GM23248 (cell line): Measurements from ENCODE around the gene DHDH. TPM values are rescaled to one million over a fixed set of nuclear protein-coding genes. Genes with fewer than 3 reads are reported as not detected.
A peak's percentile ranks its signal among the peaks of the same experiment; 100 is the strongest.

Source experiments
- DNase-seq: peaks from one replicate; pipeline ENCODE4 v3.0.0-alpha.2; 2015
- H2AFZ ChIP-seq: fragments of 200-600 bp; sonication (generic); 2 replicates; pipeline ENCODE4 v1.6.1; 2016; ENCODE audit warnings: antibody characterized with exemption
- H3F3A ChIP-seq: fragments of 200-600 bp; sonication (generic); 2 replicates; pipeline ENCODE4 v1.6.1; 2016; ENCODE audit warnings: mild to moderate bottlenecking, antibody characterized with exemption, mixed run types; ENCODE audit not compliant: insufficient read depth
- H3K27ac ChIP-seq: fragments of 200-600 bp; sonication (generic); 2 replicates; pipeline ENCODE4 v1.5.1; 2016; ENCODE audit warnings: mild to moderate bottlenecking
- H3K27me3 ChIP-seq: fragments of 200-600 bp; sonication (generic); replicated peaks from 2 replicates; pipeline ENCODE4 v1.6.1; 2016; ENCODE audit warnings: mild to moderate bottlenecking; ENCODE audit not compliant: insufficient read depth
- H3K36me3 ChIP-seq: fragments of 200-600 bp; sonication (generic); 2 replicates; pipeline ENCODE4 v1.6.1; 2016; ENCODE audit warnings: low read depth, mild to moderate bottlenecking
- H3K4me1 ChIP-seq: fragments of 200-600 bp; sonication (generic); 2 replicates; pipeline ENCODE4 v1.6.1; 2016; ENCODE audit warnings: mild to moderate bottlenecking; ENCODE audit not compliant: insufficient read depth
- H3K4me2 ChIP-seq: fragments of 200-600 bp; sonication (generic); one replicate; pipeline ENCODE4 v1.6.1; 2016; ENCODE audit warnings: mild to moderate bottlenecking; ENCODE audit not compliant: unreplicated experiment
- H3K4me3 ChIP-seq: fragments of 200-600 bp; sonication (generic); 2 replicates; pipeline ENCODE4 v1.5.1; 2016; ENCODE audit warnings: mild to moderate bottlenecking
- H3K79me2 ChIP-seq: fragments of 200-600 bp; sonication (generic); 2 replicates; pipeline ENCODE4 v1.6.1; 2016; ENCODE audit warnings: mild to moderate bottlenecking; ENCODE audit not compliant: insufficient read depth
- H3K9ac ChIP-seq: fragments of 200-600 bp; sonication (generic); 2 replicates; pipeline ENCODE4 v1.6.1; 2016; ENCODE audit warnings: mild to moderate bottlenecking
- H3K9me2 ChIP-seq: fragments of 200-600 bp; sonication (generic); 2 replicates; pipeline ENCODE4 v1.6.1; 2016; ENCODE audit warnings: mixed run types, mild to moderate bottlenecking, moderate library complexity; ENCODE audit not compliant: insufficient read depth
- H3K9me3 ChIP-seq: fragments of 200-600 bp; sonication (generic); one replicate; pipeline ENCODE4 v1.6.1; 2017; ENCODE audit warnings: low read depth
- H4K20me1 ChIP-seq: fragments of 200-600 bp; sonication (generic); 2 replicates; pipeline ENCODE4 v1.6.0; 2016; ENCODE audit not compliant: insufficient read depth
- EZH2 ChIP-seq: fragments of 200-600 bp; sonication (generic); IDR thresholded peaks from 2 replicates; pipeline ENCODE4 v1.6.1; 2018; ENCODE audit warnings: antibody characterized with exemption, mild to moderate bottlenecking; ENCODE audit not compliant: insufficient read depth, poor library complexity, severe bottlenecking
- EZH2phosphoT487 ChIP-seq: fragments of 200-600 bp; sonication (generic); IDR thresholded peaks from 2 replicates; pipeline ENCODE4 v1.6.1; 2018; ENCODE audit warnings: antibody characterized with exemption, moderate library complexity, mild to moderate bottlenecking, low read depth; ENCODE audit not compliant: insufficient read depth
- WGBS, 2 experiments: methylation state at CpG; one replicate each; pipeline ENCODE4 v1.1.6; 2015 to 2017; ENCODE audit warnings: low lambda C conversion rate in 2 of 2, low coverage in 1 of 2; ENCODE audit errors: missing lambda C conversion rate in 2 of 2; 5-methylcytosine and 5-hydroxymethylcytosine counted together
- in situ Hi-C: fragments of 300-500 bp; cut with MboI; formaldehyde crosslinking; loops from 2 replicates; pipeline ENCODE4 v1.15.0; 2020
- polyA plus RNA-seq: library from polyadenylated mRNA; unstranded; fragments of >200 nt; fragmentation: Nextera tagmentation; extraction: Ambion mirVana; gene quantifications from 2 replicates; pipeline ENCODE4 v1.2.1, GENCODE V29; 2016
- total RNA-seq: library from RNA; depleted of rRNA; stranded (reverse); fragments of >200 nt; shearing (Covaris generic); gene quantifications from 2 replicates; pipeline ENCODE4 v1.2.3, GENCODE V29; 2014

The DHDH gene
- total and polyA plus RNA-seq, 2 experiments from 2014 or later: not detected

DNA sequence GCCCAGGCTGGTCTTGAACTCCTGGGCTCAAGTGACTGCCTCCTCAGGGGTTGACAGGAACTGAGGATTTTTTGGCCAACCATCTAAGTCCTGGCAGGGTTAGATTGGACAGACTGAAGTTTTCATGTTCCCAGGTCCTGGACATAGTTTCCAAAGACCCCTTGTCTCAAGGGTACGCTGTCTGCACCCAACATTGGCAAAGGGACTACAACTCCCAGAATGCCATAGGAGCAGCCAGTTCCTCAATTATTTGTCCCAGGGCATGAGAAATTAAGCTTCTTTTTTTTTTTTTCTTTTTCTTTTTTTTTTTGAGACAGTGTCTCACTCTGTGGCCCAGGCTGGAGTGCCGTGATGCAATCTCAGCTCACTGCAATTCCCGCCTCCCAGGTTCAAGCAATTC lies 52.7 kb downstream of the DHDH start:
- H3K4me1 ChIP-seq: peaks cover 10% of the 10 kb centered on the region; the same call in 1 of the 2 replicates
- no peak for TF ChIP-seq EZH2
- TF ChIP-seq EZH2phosphoT487: no peak
- H3F3A ChIP-seq: 0 out of 2 replicates have a peak, but pooled peaks cover 13% of the 10 kb centered on the region
- WGBS, 2 experiments: 97 to 99% methylated on average over 3 of the region's 3 CpGs
- no peak overlapping the region for H3K4me2 ChIP-seq
- peaks cover 40% of the 10 kb centered on the region for H3K79me2 ChIP-seq
- no peak overlapping the region for H2AFZ ChIP-seq
- no peak overlapping the region for H3K4me3 ChIP-seq
- H3K9ac ChIP-seq: no peak overlapping the region
- in situ Hi-C loops: no loop called here
- H3K27ac ChIP-seq: no peak overlapping the region
- H3K9me2 ChIP-seq: no peaks in the 10 kb centered on the region
- H3K36me3 ChIP-seq: peaks cover 59% of the 10 kb centered on the region
- H3K9me3 ChIP-seq: no peaks in the 10 kb centered on the region
- DNase-seq: no peak
- 0 out of 2 replicates have a peak, but pooled peaks cover 4% of the 10 kb centered on the region for H4K20me1 ChIP-seq
- H3K27me3 ChIP-seq: no peaks in the 10 kb centered on the region

GRCh38 chr19:48987323-48987722 lies 53.8 kb downstream of the DHDH start:
- TF ChIP-seq EZH2phosphoT487: no peak
- no peak for TF ChIP-seq EZH2
- Histone ChIP-seq H3K9ac (no peak overlapping the region), H3K4me3 (no peak overlapping the region), H3K36me3 (peaks cover 49% of the 10 kb centered on the region), H3K79me2 (peaks cover 51% of the 10 kb centered on the region), H4K20me1 (0 out of 2 replicates have a peak, but pooled peaks cover 4% of the 10 kb centered on the region), H3F3A (0 out of 2 replicates have a peak, but pooled peaks cover 13% of the 10 kb centered on the region), H3K27ac (no peak overlapping the region), H3K9me3 (no peaks in the 10 kb centered on the region), H2AFZ (no peak overlapping the region), H3K27me3 (no peaks in the 10 kb centered on the region), H3K9me2 (no peaks in the 10 kb centered on the region), H3K4me2 (no peak overlapping the region), H3K4me1 (peaks cover 10% of the 10 kb centered on the region; the same call in 1 of the 2 replicates)
- in situ Hi-C loops: no loop called here
- WGBS, 2 experiments: 91% methylated on average over 7 of the region's 7 CpGs
- no peak for DNase-seq

- no peak for TF ChIP-seq EZH2
- TF ChIP-seq EZH2phosphoT487: no peak
- Histone ChIP-seq H3K9ac (no peak overlapping the region), H3K4me2 (no peak overlapping the region), H3K27me3 (no peaks in the 10 kb centered on the region), H3K27ac (no peak overlapping the region), H3K79me2 (peaks cover 58% of the 10 kb centered on the region), H3K4me3 (no peak overlapping the region), H3K4me1 (peaks cover 10% of the 10 kb centered on the region; the same call in 1 of the 2 replicates), H3K9me3 (no peaks in the 10 kb centered on the region), H3K36me3 (peaks cover 40% of the 10 kb centered on the region), H3K9me2 (no peaks in the 10 kb centered on the region), H4K20me1 (0 out of 2 replicates have a peak, but pooled peaks cover 4% of the 10 kb centered on the region), H3F3A (0 out of 2 replicates have a peak, but pooled peaks cover 6% of the 10 kb centered on the region), H2AFZ (no peak overlapping the region)
- in situ Hi-C loops: no loop called here
- WGBS, 2 experiments: 97% methylated on average over 7 of the region's 7 CpGs
- DNase-seq: no peak
Measured at GRCh38 chr19:48988286-48988685, 54.8 kb downstream of the DHDH start.

DNA sequence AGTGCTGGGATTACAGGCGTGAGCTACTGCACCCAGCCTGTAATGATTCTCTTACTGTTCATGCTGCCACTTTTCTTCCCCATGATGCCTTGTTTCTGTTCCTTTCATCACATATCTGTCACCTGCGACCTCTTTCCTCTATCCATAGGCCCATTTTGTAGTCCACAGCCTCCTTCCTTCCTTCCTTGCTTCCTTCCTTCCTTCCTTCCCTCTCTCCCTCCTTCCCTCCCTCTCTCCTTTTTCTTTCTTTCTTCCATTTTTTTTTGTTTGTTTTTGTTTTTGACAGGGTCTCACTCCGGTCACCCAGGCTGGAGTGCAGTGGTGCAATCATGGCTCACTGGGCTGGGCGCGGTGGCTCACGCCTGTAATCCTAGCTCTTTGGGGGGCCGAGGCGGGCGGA lies 55.4 kb downstream of the DHDH start:
- no peak for DNase-seq
- 89 to 91% methylated on average over 9 of the region's 9 CpGs for WGBS, 2 experiments
- no peak overlapping the region for H3K4me3 ChIP-seq
- H3K27me3 ChIP-seq: no peaks in the 10 kb centered on the region
- 0 out of 2 replicates have a peak, but pooled peaks cover 5% of the 10 kb centered on the region for H3F3A ChIP-seq
- peaks cover 10% of the 10 kb centered on the region; the same call in 1 of the 2 replicates for H3K4me1 ChIP-seq
- no peaks in the 10 kb centered on the region for H3K9me2 ChIP-seq
- 0 out of 2 replicates have a peak, but pooled peaks cover 4% of the 10 kb centered on the region for H4K20me1 ChIP-seq
- H3K27ac ChIP-seq: no peak overlapping the region
- peaks cover 34% of the 10 kb centered on the region for H3K36me3 ChIP-seq
- no peak overlapping the region for H3K4me2 ChIP-seq
- H3K9me3 ChIP-seq: no peaks in the 10 kb centered on the region
- H3K79me2 ChIP-seq: peaks cover 60% of the 10 kb centered on the region
- H3K9ac ChIP-seq: no peak overlapping the region
- TF ChIP-seq EZH2 (no peak), EZH2phosphoT487 (no peak)
- in situ Hi-C loops: no loop called here
- H2AFZ ChIP-seq: no peak overlapping the region

DNA sequence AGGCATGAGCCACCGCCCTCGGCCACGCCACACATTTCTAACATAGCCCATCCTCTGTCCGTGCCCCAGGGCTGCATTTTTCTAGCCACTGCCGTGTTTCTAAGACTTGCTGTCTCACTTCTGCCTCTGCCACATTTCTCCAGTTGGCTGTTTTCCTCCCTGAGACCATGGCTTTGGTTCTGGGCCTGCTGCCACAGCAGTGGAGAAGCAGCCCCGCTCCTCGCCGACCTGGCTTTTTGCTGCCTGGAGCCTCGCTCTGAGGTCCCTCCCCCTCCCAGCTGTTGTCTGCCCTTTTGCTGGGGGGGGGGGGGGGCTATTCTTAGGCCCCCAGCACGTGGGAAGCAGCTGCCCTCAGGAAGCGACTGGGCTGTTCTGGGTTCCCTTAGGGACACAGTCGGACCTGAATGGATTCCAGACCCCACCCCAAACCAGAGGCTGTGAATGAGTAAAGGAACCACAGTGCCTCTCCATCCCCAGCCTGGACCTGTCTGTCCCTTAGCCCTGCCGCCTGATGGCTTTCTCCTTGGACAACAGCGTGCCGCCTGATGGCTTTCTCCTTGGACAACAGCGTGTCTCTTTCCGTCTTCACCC lies 56.3 kb downstream of the DHDH start:
- no peak overlapping the region for H2AFZ ChIP-seq
- H3K9me2 ChIP-seq: no peaks in the 10 kb centered on the region
- 0 out of 2 replicates have a peak, but pooled peaks cover 5% of the 10 kb centered on the region for H3F3A ChIP-seq
- no peak overlapping the region for H3K27ac ChIP-seq
- 0 out of 2 replicates have a peak, but pooled peaks cover 4% of the 10 kb centered on the region for H4K20me1 ChIP-seq
- peaks cover 69% of the 10 kb centered on the region for H3K79me2 ChIP-seq
- WGBS, 2 experiments: 69 to 80% methylated on average over 14 to 17 of the region's 17 CpGs
- H3K4me2 ChIP-seq: no peak overlapping the region
- in situ Hi-C loops: no loop called here
- DNase-seq: no peak
- no peak for TF ChIP-seq EZH2
- peaks cover 14% of the 10 kb centered on the region; the same call in 1 of the 2 replicates for H3K4me1 ChIP-seq
- no peak overlapping the region for H3K4me3 ChIP-seq
- no peaks in the 10 kb centered on the region for H3K27me3 ChIP-seq
- H3K9me3 ChIP-seq: no peaks in the 10 kb centered on the region
- H3K36me3 ChIP-seq: peaks cover 30% of the 10 kb centered on the region
- peak overlapping the region; percentile 20; the same call in 1 of the 2 replicates for H3K9ac ChIP-seq
